HG02870 (cell line): ENCODE data around the gene DISC1.

ENCODE experiments used
- ATAC-seq: cut with Tn5 transposase; IDR thresholded peaks from one replicate; pipeline ENCODE4 v1.9.1; 2021; ENCODE audit warnings: mild to moderate bottlenecking, moderate library complexity; ENCODE audit not compliant: unreplicated experiment

The DISC1 gene

DNA sequence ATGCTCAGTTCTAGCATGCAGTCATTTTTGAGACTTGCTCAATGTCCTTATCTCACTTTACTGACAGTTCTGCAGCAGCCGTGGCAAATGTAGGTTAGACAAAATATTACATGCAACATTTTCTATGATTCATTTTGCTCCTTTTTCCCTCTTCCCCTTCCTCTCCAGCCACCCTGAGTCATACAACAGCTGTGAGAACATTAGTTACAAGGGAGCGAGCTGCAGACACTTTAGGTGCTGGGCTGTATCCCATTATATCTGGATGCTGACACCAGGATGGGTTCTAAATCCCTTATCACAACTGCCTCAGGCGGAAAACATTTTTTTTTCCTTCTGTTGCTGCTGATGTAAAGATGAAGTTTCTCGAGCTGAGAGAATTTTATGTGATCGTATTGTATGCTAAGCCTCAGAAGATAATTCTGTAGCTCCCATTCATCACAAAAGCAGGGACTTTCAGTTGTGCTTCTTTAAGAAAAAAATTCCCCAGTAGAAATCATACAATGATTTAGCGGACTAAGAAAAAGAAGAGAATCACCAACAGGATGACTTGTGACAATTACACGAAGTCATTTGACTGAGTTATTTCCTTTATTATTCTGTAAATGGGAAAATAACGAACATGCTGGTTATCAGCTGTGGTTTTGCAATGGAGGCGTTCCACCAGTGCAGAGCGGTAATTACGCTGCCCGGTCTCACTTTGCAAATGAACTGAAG, 345.0 kb downstream of the DISC1 start:
- ATAC-seq: no peak

DNA sequence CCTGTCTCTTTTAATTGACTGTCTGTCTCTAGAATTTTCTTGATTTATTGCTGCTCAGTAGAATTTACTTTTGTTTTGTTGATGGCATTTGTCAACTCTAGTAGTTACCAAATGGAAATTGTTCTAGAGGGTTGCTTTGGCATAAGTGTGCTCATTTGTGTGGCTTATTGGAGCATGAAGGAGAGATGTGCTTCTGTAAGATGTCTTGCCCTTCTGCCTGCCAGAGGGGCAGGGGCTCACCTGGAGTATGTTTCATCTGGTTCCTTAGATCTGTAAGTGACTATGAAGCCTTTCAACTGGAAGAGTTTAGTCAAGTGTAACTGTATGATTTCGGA, 345.5 kb downstream of the DISC1 start:
- ATAC-seq: no peak

DNA sequence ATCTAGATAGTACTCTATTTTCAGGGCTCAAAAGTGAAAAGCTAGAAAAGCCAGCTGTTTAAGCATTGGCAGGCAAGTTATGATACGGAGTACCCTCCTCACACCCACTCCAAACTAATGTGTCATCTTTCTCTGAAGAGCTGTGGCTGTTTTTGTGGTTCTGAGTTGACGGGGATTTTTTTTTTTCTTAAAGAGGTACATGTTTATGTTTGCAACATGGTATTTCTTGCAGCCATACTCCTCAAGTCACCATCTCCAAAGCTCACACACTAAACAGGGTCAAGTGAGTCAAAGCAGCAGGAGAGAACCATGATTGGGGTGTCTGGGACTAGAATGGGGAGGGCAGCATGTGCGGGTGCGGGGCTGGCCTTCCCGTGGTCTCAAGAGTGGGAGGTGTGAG, 347.2 kb downstream of the DISC1 start:
- no peak for ATAC-seq

DNA sequence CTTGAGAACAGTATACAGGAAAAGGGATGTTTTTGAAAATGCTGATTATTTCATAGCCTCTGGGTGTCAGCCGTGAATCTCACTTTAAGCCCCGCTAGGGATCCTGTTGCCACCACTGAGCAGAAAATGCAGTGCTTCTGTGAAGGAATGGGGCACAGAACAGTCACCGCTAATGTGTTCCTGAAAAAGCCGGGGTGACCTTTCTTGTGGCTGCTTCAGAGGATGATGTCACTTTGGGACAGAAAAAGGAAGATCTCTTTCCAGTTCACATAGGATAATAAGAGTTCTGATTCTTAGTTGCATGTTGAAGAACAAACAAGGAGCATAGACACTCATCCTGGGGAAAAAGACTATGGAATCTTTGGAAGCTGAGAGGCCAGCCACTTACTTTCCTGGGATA, 349.6 kb downstream of the DISC1 start:
- no peak for ATAC-seq

DNA sequence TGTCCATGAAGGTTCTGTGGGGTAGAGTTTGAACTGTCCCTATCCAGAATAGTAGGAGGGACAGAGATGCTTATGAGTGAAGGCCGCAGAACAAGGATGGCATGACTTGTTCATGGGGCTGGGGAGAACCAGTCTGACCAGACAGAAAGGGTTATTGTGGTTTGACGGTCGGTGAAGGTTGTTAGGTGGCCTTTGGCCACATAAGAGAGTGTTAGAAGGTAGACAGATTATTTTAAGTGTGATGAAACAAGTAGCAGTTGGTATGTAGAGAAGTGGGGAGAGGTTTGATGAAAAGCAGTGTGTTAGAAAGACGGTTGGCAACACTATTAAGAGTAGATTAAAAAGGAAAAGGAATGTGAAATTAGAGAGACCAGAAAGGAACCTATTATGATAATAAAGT, 355.1 kb downstream of the DISC1 start:
- no peak for ATAC-seq

DNA sequence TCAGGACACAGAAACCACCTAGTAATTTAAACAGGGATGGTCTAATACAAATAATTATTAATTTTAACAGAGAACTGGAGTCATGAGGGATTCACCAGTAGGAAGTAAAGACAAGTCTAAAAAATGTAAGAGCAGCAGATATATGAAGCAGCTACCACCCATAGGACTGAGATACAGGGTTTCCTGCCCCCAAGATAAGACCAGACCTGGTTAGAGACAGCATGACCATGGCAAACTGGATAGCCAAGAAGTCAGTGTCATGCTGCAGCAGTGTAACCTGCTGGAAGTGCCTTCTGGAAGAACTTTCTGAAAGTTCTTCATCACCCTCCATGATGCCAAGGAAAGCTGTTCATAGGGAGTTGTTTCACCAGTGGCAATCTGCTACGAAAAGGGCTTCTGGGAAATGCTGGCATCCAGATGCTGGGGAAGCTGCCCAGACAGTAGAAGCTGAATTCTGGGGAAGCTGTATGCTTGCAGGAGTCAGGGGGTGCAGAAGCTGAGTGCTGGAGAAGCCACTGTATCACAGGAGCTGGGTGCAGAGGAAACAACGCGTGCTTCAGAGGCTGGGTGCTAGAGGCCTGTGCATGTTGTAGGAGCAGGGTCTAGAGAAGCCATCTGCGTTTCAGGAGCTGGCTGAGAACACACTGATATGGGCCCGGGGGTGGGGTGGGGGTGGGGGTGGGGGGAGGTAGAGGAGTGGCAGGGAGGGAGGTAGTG, 356.4 kb downstream of the DISC1 start:
- no peak for ATAC-seq

DNA sequence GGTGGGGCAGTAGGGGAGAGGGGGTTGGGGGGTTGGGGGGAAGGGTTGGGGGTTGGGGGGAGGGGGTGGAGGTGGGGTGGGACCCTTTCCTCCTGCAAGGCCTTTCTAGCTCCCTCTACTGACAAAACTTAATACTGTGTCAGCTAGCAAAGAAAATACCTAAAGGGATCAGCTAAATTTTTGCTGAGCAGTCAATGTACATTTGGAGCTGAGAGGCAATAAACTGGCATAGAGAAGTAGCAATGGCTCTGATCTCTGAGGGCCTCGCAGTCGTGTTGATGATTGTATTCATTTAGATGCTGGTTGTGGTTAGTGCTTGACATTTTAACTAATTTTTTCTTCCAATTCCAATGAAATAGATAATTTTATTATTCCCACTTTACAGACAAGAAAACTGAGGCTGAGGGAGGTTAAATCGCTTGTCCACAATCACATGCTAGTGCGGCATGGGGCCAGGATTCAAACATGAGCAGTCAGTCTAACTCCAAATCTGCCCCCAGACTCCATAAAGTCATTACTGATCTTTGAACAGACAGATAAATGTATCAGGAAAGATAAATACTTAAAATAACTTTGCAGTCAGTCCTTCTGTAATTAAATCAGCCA, 357.1 kb downstream of the DISC1 start:
- ATAC-seq: no peak

DNA sequence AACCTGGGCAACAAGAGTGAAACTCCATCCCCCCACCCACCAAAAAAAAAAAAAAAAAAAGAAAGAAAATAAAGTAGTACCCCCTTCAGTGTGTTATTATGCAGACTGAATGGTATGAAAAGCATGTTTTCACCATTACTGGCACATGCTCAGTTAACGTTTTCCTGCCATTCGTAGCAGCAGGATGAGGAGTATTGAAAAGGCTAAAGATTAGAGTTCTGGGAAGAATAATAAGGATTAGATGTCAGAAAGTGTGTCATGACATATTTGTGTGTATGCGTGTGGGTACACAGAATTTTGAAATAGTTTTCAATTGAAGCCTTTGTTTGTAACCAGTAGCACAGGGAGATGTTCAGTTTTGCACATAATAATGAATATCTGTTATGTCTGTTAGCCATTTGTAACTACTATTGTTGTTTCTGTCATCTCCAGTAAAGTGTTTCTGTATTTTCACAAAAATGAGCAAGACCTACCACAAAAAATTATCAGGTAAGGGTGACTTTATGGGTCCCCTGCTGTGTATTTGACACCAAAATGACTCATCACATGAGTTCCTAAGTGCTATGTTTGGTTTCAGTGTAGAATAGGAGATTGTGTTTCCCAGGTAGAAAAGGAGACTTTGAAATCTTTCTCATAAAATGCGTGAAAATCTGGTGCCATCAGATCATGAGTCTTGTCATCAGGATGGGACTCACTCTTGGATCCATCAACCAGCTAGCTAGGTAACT, 358.9 kb downstream of the DISC1 start:
- no peak for ATAC-seq

DNA sequence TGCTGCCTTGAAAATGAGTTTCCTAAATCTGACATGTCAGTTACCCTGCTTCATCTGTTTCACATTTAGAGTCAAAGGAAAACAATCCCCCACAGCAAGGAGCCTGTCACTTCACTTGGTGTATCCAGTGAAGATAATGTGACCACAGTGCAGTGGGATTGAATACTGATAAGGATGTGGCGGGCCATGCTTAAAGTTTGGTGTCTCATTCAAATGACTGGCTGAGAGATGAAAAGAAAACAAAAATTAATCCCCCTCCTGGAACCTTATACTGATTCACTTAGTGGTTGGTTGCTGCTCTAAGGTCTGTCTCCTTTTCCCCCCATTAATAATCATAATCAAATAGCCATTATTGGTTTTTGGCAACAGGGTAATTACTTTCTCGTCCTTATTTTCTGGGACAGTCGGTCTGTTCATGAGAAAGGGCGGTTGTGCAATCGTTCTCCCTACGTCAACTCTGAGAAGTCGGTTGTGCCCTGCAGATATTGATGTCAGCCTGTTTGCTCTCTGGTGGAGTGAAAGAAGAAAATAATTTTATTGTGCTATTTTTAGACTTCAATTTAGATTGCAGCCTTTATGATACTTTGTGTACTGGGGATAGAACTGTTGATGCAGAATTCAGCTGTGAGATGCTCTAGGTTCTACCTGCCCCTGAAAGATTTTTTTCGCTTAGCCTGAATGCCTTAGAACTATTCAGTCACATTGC, 360.2 kb downstream of the DISC1 start:
- no peak for ATAC-seq

DNA sequence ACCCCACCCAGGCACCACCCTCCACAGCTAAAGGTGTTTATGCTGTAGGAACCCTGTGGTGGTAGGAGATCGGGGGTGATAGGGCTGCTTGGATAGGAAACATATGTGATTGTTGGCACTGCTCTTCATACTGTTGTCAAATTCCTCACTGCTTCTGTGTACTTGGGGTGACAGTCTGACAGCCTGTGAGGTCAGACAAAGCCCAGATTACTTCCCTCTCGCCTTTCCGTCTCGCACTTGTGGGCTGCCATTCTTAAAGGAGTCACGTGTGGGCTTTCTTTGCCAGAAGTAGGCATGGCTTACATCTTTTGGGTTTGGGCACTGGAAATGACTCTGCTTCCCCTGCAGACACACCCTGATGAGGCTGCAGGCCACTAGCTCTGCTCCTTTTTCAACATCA, 363.8 kb downstream of the DISC1 start:
- no peak for ATAC-seq

DNA sequence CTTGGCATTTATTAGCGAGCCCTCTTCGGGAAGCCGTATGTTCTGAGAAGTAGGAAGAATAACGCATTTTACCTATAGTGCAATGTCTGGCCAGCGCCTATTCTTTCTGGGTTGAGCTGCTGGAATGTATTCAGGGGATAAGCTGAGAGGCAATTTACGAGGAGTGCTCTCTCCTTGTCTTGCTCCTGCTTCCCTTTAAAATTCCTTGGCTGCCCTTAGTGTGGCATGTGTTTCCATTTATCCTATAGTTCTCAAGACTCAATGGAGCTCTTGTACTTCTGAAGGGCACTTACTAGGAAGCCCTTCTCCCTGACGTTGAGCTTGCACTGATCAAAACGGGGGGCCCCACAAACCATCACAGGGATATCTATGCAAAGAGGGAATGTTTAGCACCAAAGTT, 364.6 kb downstream of the DISC1 start:
- no peak for ATAC-seq

DNA sequence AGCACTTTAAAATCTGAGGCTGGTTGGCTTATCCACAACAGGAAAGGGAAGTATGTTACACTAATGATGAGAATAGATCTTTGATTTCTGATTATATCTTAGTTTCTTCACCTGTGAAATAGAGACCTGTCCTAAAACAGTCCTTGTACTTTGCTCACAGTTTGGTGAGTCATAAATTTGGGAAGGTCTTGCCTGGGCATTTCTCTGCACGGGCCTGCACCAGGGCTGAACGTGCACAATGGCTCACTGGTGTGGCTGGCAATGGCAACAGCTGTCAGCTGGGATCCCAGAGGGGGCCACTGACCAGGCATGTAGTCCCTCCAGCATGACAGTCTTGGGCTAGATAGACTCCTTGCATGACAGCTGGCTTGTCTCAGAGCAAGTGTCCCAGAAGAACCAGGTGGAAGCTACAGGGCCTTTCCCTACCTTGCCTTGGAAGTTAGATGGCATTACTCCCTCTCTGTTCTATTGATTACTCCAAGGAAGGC, 367.4 kb downstream of the DISC1 start:
- no peak for ATAC-seq

DNA sequence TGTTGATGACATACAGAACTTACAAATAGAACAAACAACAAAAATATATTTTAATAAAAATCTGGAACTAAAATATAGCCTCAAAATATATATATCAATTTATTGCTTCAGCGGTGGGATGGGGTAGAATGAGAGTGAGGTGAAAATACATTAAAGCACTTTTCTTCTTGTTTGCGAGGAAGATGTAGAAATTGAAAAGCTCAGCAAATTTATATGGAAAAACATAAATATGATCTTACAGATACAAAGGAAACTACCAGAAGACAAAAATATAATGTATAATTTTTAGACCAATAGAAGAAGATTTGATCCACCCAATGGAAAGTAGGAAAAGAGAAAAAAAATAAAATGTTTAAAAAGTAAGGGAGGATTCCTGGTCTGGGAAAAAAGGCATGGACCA, 372.2 kb downstream of the DISC1 start:
- no peak for ATAC-seq

DNA sequence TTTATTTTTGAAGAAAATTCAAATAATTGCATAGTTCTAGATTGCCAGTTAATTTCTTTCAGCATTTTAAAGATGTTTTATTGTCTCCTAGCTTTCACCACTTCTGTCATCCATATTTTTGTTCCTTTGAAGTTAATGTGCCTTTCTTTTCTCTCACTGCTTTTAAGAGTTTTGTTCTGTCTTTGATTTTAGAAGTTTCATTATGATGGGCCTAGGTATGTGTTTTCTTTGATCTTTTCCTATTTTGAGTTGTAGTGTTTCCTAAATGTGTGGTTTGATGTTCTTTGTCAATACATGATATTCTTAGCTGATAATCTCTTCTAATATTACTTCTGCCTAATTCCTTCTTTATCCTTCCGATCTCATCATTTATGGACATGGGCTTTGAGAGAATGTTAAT, 378.7 kb downstream of the DISC1 start:
- no peak for ATAC-seq

DNA sequence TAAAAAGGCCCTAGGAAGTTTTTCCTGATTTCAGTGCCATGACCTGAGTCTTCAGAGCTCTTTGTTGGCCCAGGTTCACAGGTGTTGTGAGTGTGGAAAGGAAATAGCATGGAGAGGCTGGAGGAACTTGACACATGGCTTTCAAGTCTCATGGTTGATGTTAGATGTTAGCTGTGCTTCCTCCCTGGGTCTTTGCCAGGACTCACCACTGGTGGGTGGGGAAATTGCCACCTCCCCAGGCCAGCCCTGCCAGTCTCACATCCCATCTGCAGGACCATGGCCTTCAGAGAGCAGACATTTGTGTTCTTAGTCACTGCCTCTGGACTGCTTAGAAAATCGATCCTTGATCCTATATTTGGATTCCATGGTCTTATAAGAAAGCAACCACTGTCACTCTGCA, 383.2 kb downstream of the DISC1 start:
- ATAC-seq: no peak

DNA sequence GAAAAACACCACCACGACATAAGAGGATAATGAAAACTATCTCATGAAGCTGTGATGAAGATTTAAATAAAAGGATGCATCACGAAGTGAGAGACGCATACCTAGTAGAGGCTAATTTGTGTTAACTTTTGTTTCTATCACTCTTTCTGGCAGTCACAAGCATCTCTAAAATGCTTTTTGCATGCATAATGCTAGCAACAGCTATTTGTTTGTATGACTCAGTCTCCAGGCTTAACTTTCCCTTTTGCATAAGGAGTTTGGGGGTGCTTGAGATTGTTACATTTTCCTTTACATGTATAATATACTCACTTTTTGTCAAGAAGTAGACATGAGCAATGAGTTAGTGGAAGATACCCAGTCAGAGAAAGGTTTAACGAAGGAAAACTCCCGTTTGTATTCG, 385.4 kb downstream of the DISC1 start:
- ATAC-seq: no peak

DNA sequence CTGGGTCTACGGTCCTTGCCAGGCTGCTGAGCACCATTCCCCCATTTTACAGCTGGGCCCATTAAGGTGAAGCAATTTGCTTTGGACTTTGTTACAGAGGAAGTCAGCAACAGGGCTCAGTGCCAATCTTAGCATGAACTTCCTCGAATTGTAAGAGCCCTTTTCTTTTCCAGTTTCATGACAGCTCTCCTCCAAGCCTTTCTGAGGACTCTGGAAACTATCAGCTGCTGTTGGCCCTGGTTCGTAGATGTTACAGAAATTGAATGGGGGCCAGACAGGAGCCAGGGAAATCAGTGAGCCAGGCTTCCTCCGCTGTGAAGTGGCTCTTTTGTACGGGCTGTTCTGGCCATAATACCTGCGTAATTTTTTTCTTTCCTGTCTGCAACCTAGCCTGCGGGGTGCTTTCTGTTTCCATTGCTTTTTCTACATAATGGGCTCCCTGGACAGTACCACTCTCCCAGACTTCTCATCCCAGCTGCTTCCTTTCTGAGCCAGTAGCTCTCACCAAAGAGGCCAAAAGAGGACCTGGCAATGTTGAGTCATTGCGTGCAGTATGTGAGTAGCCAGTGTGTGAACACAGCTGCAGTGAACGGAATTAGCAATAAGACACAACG, 386.3 kb downstream of the DISC1 start:
- no peak for ATAC-seq

DNA sequence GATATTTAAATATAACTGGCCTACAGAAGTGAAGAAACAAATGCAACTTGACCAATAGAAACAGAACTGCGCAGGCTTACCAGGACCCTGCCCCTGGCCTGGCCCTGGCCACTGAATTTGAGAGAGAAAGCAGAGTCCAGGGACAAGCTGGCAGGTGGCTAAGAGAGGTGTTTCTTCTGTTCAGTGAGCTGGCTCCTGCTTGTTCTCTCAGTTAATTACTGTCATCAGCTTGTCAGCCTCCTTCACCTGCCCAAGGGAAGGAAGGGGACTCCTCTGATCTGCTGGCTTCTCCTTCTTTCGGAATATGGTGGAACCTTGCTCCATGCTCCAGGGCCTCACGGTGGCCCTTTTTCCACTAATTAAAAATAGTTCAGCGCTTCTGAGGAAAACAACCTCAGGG, 388.4 kb downstream of the DISC1 start:
- ATAC-seq: no peak

DNA sequence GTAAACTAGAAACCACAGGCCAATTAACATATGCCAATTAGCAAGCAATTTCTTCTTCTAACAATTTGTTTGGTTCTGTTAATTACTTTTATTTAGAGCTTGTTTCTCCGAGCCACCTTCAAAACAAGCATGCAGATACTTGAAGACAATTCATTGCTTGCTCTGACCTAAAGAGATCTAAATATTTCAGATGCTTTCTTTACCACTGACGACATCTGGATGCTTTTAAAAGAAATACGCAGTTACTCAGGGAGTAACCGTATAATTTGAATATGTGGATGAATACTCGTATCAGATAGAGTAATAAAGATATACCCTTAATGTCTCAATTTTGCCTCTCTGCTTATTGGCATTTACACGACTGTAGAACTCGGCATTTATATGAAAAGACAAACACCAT, 390.0 kb downstream of the DISC1 start:
- no peak for ATAC-seq

DNA sequence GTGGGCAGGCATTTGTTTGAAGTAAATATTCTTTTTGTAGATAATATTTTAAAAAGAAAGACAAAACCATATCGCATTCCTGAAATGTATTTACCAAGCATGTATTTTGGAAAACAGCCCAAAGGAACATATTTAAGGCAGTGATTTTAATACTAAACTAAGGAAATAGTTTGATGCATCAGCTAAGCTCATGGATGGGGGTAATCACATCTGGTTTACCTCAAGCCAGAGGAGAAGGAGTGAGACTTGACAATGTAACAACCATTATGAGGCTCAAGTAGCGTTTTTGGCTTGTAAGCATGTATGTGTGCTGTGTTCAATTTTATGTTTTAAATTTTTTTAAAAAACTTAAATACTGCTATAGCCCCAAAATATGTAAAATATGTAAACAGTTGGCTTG, 390.5 kb downstream of the DISC1 start:
- no peak for ATAC-seq

DNA sequence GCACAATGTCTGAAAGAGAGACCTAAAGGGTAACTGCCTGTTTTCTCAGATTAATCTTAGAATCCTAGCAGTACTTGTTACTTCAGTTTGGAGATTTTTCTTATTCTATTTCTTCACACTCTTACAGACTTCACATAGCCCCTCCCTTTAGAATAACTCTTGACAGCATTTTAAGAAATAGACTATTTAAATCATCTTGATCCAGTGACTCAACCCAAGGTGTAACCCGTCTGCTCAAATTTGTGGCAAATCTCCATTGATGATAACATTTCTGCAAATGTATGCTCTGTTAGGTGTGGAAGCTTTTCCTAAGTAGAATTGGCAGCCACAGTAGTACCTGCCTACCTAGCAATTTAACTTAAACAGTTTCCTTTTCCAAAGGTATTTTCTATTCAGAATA, 391.2 kb downstream of the DISC1 start:
- no peak for ATAC-seq
